ENCODE data around the gene MPPE1.
A peak's percentile ranks its signal among the peaks of the same experiment; 100 is the strongest.
"Not testable (repeated sequence)": the region's sequence is repeated elsewhere in the genome, so short reads cannot be mapped to it uniquely, and the experiment has no call there.

Gene MPPE1

DNA sequence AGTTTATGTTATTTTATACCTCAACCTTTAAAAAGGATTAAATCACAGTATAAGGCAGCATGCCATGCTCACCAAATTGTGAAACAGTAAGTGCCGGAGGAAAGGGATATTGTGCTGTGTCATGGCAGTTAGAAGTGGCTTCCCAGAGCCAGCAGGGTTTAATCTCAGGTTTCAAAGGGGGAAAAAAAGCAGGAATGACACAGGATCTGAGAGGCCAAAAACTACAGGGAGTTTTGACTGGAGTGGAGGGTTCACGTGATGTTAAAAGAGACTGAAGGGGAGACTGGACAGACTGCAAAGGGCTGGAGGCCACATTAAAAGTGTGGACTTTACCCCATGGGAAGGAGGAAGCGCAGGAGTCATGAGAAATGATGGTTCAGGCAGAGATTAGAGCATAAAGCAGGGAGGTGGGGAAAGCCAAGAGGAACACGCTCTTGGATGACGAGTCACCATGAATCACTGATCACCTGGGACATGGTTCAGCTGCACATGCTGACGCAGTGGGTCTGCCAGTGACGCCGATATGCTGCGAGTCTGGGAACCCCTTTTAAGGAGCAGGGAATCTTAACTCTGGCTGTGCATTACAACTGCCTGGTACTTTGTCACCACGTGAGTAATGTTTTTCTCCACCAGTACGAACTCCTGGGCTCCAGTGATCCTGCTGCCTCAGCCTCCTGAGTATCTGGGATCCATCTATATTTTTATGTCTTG lies 50.8 kb downstream of the MPPE1 start:
- no peaks in the 10 kb centered on the region for H4K20me1 ChIP-seq (ENCODE audit: insufficient read depth, low read length)
- H3K4me3 ChIP-seq (ENCODE audit: low read depth, low read length, poor library complexity, severe bottlenecking) = no peak overlapping the region
- H3K4me2 ChIP-seq (ENCODE audit: low read length) = no peak overlapping the region
- no peaks in the 10 kb centered on the region for H3K9me3 ChIP-seq (ENCODE audit: low read length)
- H3K9ac ChIP-seq (ENCODE audit: low read length) = no peak overlapping the region
- peaks cover 13% of the 10 kb centered on the region for H3K4me1 ChIP-seq (ENCODE audit: insufficient read depth, low read length, severe bottlenecking)
- H3K27me3 ChIP-seq (ENCODE audit: insufficient read depth, low read length) = no peaks in the 10 kb centered on the region
- no peak overlapping the region for H2AFZ ChIP-seq (ENCODE audit: low read length)
- no peaks in the 10 kb centered on the region for H3K36me3 ChIP-seq (ENCODE audit: insufficient read depth, low read length)
- H3K79me2 ChIP-seq (ENCODE audit: insufficient read depth, low read length) = peaks cover 6% of the 10 kb centered on the region
- no peak overlapping the region for H3K27ac ChIP-seq (ENCODE audit: low read depth, low read length, poor library complexity, severe bottlenecking)
- H3K9me2 ChIP-seq (ENCODE audit: low read depth, low read length) = no peaks in the 10 kb centered on the region
- TF ChIP-seq CTCF (IDR thresholded peaks at IDR 0.05; ENCODE audit: low read length) = no peak
- no peak for TF ChIP-seq EZH2 (IDR thresholded peaks at IDR 0.05; ENCODE audit: borderline replicate concordance, low read length)
- no peaks in the 10 kb centered on the region for H3F3A ChIP-seq (ENCODE audit: insufficient read depth, low read length)

DNA sequence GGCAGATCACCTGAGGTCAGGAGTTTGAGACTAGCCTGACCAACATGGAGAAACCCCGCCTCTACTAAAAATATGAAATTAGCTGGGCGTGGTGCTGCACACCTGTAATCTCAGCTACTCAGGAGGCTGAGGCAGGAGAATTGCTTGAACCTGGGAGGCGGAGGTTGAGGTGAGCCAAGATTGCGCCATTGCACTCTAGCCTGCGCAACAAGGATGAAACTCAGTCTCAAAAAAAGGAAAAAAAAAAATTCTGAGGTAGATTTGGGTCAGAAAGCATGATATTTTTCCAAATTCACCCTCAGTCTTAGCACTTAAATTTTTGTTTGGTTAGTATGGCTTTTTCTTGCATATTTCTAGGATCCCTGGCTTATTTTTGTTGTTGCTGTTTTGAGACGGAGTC lies 53.6 kb downstream of the MPPE1 start:
- H3K27me3 ChIP-seq (ENCODE audit: insufficient read depth, low read length); H4K20me1 ChIP-seq (ENCODE audit: insufficient read depth, low read length); H3F3A ChIP-seq (ENCODE audit: insufficient read depth, low read length); H3K9me2 ChIP-seq (ENCODE audit: low read depth, low read length); H3K9me3 ChIP-seq (ENCODE audit: low read length); H3K36me3 ChIP-seq (ENCODE audit: insufficient read depth, low read length); H3K4me3 ChIP-seq (ENCODE audit: low read depth, low read length, poor library complexity, severe bottlenecking); H2AFZ ChIP-seq (ENCODE audit: low read length); H3K27ac ChIP-seq (ENCODE audit: low read depth, low read length, poor library complexity, severe bottlenecking); H3K4me2 ChIP-seq (ENCODE audit: low read length); H3K9ac ChIP-seq (ENCODE audit: low read length): not testable (repeated sequence)
- H3K79me2 ChIP-seq (ENCODE audit: insufficient read depth, low read length) = peaks cover 12% of the 10 kb centered on the region
- peaks cover 30% of the 10 kb centered on the region for H3K4me1 ChIP-seq (ENCODE audit: insufficient read depth, low read length, severe bottlenecking)

DNA sequence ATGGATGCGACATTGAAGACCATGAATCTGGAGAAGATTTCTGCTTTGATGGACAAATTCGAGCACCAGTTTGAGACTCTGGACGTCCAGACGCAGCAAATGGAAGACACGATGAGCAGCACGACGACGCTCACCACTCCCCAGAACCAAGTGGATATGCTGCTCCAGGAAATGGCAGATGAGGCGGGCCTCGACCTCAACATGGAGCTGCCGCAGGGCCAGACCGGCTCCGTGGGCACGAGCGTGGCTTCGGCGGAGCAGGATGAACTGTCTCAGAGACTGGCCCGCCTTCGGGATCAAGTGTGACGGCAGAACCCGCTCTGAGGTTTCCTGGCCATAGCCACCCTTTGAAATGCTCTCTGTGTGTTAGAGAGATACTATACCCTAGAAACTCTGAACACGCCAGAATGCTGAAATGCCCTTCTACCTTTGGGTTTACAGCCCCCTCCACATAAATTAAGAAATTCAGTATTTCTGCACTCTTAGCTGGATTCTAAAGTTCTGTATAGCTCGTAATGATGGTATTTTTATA lies 56.2 kb downstream of the MPPE1 start:
- Histone ChIP-seq H3K27me3 (ENCODE audit: insufficient read depth, low read length) (no peaks in the 10 kb centered on the region), H3K79me2 (ENCODE audit: insufficient read depth, low read length) (peaks cover 12% of the 10 kb centered on the region), H2AFZ (ENCODE audit: low read length) (no peak overlapping the region), H3K4me2 (ENCODE audit: low read length) (peak overlapping the region; percentile 76), H3F3A (ENCODE audit: insufficient read depth, low read length) (no peaks in the 10 kb centered on the region), H3K9me3 (ENCODE audit: low read length) (no peaks in the 10 kb centered on the region), H3K36me3 (ENCODE audit: insufficient read depth, low read length) (no peaks in the 10 kb centered on the region), H3K27ac (ENCODE audit: low read depth, low read length, poor library complexity, severe bottlenecking) (no peak overlapping the region), H4K20me1 (ENCODE audit: insufficient read depth, low read length) (no peaks in the 10 kb centered on the region), H3K4me3 (ENCODE audit: low read depth, low read length, poor library complexity, severe bottlenecking) (peak overlapping the region; percentile 78), H3K9me2 (ENCODE audit: low read depth, low read length) (no peaks in the 10 kb centered on the region), H3K9ac (ENCODE audit: low read length) (peak overlapping the region; percentile 82), H3K4me1 (ENCODE audit: insufficient read depth, low read length, severe bottlenecking) (peaks cover 30% of the 10 kb centered on the region)
- TF ChIP-seq CTCF (IDR thresholded peaks at IDR 0.05; ENCODE audit: low read length) (no peak), EZH2 (IDR thresholded peaks at IDR 0.05; ENCODE audit: borderline replicate concordance, low read length) (no peak)

Measured in OCI-LY1 (cell line).